Endothelial cell of umbilical vein (primary cell): Measurements from ENCODE around the gene JSRP1. TPM values are rescaled to one million over a fixed set of nuclear protein-coding genes. Genes with fewer than 3 reads are reported as not detected.

ENCODE experiments used
- BruUV-seq: library from RNA; stranded (reverse); fragments of 400-500 nt; replicated peaks from 2 replicates; lab custom pipeline; 2021; lab: Mats Ljungman, UMichigan
- CTCF ChIA-PET: fragments of 300-600, 350-600 bp; sonication (Branson Sonifier 250); formaldehyde crosslinking; loops from one replicate; lab custom pipeline; 2021; ENCODE audit warnings: antibody characterized with exemption, inconsistent platforms; lab: Charles Lee
- POLR2A ChIA-PET: fragments of 300-600, 350-600 bp; sonication (Branson Sonifier 250); formaldehyde crosslinking; loops from one replicate; lab custom pipeline; 2021; ENCODE audit warnings: antibody characterized with exemption, inconsistent platforms; lab: Charles Lee
- DNase-seq: peaks from one replicate; pipeline ENCODE4 v3.0.0-alpha.2; 2011; ENCODE audit warnings: low read depth, low spot score
- FAIRE-seq: peaks from 2 replicates; lab custom pipeline; 2011; peaks lifted over from hg19 to GRCh38; lab: Jason Lieb, UNC
- H2AFZ ChIP-seq: 2 replicates; pipeline ENCODE4 v1.6.0; 2012; ENCODE audit warnings: low read depth, low read length, control low read depth, inconsistent platforms
- H3K27ac ChIP-seq: 2 replicates; pipeline ENCODE4 v1.5.1; 2011; ENCODE audit warnings: low read depth, mild to moderate bottlenecking, control low read depth, low read length, moderate library complexity; ENCODE audit not compliant: insufficient read depth
- H3K27me3 ChIP-seq, 2 experiments: 2 replicates each; pipeline versions ENCODE4 v1.6.0 to v1.6.1; 2011; ENCODE audit warnings: low read length in 2 of 2, mixed read lengths in 1 of 2; ENCODE audit not compliant: control insufficient read depth in 2 of 2, insufficient read depth in 2 of 2
- H3K36me3 ChIP-seq, 2 experiments: 2 replicates in 1 of 2; 3 replicates in 1 of 2; pipeline ENCODE4 v1.5.1; 2011; ENCODE audit warnings: low read length in 2 of 2, mild to moderate bottlenecking in 1 of 2, moderate library complexity in 1 of 2; ENCODE audit not compliant: control insufficient read depth in 2 of 2, insufficient read depth in 2 of 2; ENCODE audit errors: extremely low read depth in 1 of 2
- H3K4me1 ChIP-seq: 3 replicates; pipeline ENCODE4 v1.5.1; 2011; ENCODE audit warnings: mild to moderate bottlenecking, low read length; ENCODE audit not compliant: control insufficient read depth, insufficient read depth; ENCODE audit errors: extremely low read depth
- H3K4me2 ChIP-seq: 2 replicates; pipeline ENCODE4 v1.6.1; 2011; ENCODE audit warnings: low read length, control low read depth, mixed read lengths; ENCODE audit not compliant: insufficient read depth
- H3K4me3 ChIP-seq, 3 experiments: fragments of 200-600 bp in 1 of 3; sonication (generic), shearing (Covaris generic) in 1 of 3; replicated peaks in 1 of 3; 2 replicates each; pipeline ENCODE4 v1.5.1; 2011 to 2016; ENCODE audit warnings: control low read depth in 3 of 3, low read length in 3 of 3, mild to moderate bottlenecking in 2 of 3, inconsistent platforms in 1 of 3, low read depth in 1 of 3, moderate library complexity in 1 of 3; ENCODE audit not compliant: insufficient read depth in 1 of 3
- H3K79me2 ChIP-seq: 2 replicates; pipeline ENCODE4 v1.6.0; 2012; ENCODE audit warnings: low read length, inconsistent platforms; ENCODE audit not compliant: control insufficient read depth, insufficient read depth
- H3K9ac ChIP-seq: replicated peaks from 2 replicates; pipeline ENCODE3; 2011; ENCODE audit warnings: low read length, control low read depth; ENCODE audit not compliant: insufficient read depth; ENCODE audit errors: extremely low read depth
- H3K9me1 ChIP-seq: replicated peaks from 3 replicates; pipeline ENCODE4 v1.6.0; 2011; ENCODE audit warnings: mild to moderate bottlenecking, low read length; ENCODE audit not compliant: control insufficient read depth, insufficient read depth; ENCODE audit errors: extremely low read depth
- H3K9me3 ChIP-seq: replicated peaks from 2 replicates; pipeline ENCODE4 v1.5.1; 2012; ENCODE audit warnings: low read length, inconsistent platforms; ENCODE audit not compliant: control insufficient read depth, insufficient read depth
- H4K20me1 ChIP-seq: replicated peaks from 2 replicates; pipeline ENCODE3; 2011; ENCODE audit warnings: mild to moderate bottlenecking, low read length; ENCODE audit not compliant: control insufficient read depth, insufficient read depth; ENCODE audit errors: extremely low read depth
- CTCF ChIP-seq, 2 donors: IDR thresholded peaks; 1 replicate in 1 of 2; 2 replicates in 1 of 2; pipeline ENCODE4 v1.5.1; 2011; ENCODE audit warnings: low read length in 2 of 2, mild to moderate bottlenecking in 2 of 2, moderate library complexity in 2 of 2, control low read depth in 1 of 2, inconsistent platforms in 1 of 2, low read depth in 1 of 2; ENCODE audit not compliant: insufficient read depth in 1 of 2; ENCODE audit errors: extremely low read depth in 1 of 2
- EZH2 ChIP-seq: IDR thresholded peaks from 2 replicates; pipeline ENCODE4 v1.6.1; 2012; ENCODE audit warnings: borderline replicate concordance, low read depth, mild to moderate bottlenecking, moderate library complexity, low read length, inconsistent platforms; ENCODE audit not compliant: severe bottlenecking
- FOS ChIP-seq: IDR thresholded peaks from 2 replicates; pipeline ENCODE4 v1.6.1; 2011; ENCODE audit warnings: mild to moderate bottlenecking, low read length, moderate library complexity, borderline replicate concordance; ENCODE audit not compliant: insufficient read depth
- GATA2 ChIP-seq: IDR thresholded peaks from 2 replicates; pipeline ENCODE4 v1.7.0; 2011; ENCODE audit warnings: low read depth, mild to moderate bottlenecking, moderate library complexity, mixed read lengths, low read length; ENCODE audit not compliant: insufficient read length, insufficient read depth
- JUN ChIP-seq: IDR thresholded peaks from 2 replicates; pipeline ENCODE4 v1.6.1; 2011; ENCODE audit warnings: borderline replicate concordance, low read depth; ENCODE audit not compliant: insufficient read length, insufficient read depth
- MAX ChIP-seq: IDR thresholded peaks from 2 replicates; pipeline ENCODE4 v1.6.1; 2011; ENCODE audit not compliant: insufficient read depth, insufficient read length
- MYC ChIP-seq: IDR thresholded peaks from one replicate; pipeline ENCODE4 v1.6.1; 2011; ENCODE audit warnings: mild to moderate bottlenecking, low read depth, low read length
- POLR2A ChIP-seq: IDR thresholded peaks from 2 replicates; pipeline ENCODE4 v1.6.1; 2012; ENCODE audit warnings: low read depth, mild to moderate bottlenecking, control low read depth, low read length
- POLR2AphosphoS5 ChIP-seq: IDR thresholded peaks from 2 replicates; pipeline ENCODE4 v1.6.1; 2012; ENCODE audit warnings: low read depth, mild to moderate bottlenecking, control low read depth, low read length, moderate library complexity; ENCODE audit not compliant: insufficient read depth
- dilution Hi-C: fragments of 300-500 bp; cut with MboI; formaldehyde crosslinking; loops from one replicate; pipeline ENCODE4 v1.15.0; 2019; ENCODE audit warnings: low sequenced_read_pairs; ENCODE audit not compliant: extremely low pct_ligation_motif_present
- intact Hi-C: fragments of 100-400 bp; cut with micrococcal nuclease; formaldehyde crosslinking; loops from one replicate; pipeline ENCODE4 v1.10.0; 2022
- polyA plus RNA-seq, 4 experiments: library from polyadenylated mRNA; depleted of rRNA in 3 of 4; stranded (reverse) in 3 of 4; unstranded in 1 of 4; fragments of >200 nt; gene quantifications; 2 replicates each; pipeline versions ENCODE4 v1.2.1 to v1.2.3, GENCODE V29; 2011 to 2012; ENCODE audit warnings: missing spikeins in 1 of 4
- total RNA-seq: library from RNA; stranded (reverse); gene quantifications from 2 replicates; pipeline ENCODE4 v1.2.3, GENCODE V29; 2021

Gene JSRP1
- total and polyA plus RNA-seq, 2 donors (not counting 3 experiments of a cell fraction or from before 2014, with no cell fraction given), result not detected

- TF ChIP-seq POLR2A (no peak), POLR2AphosphoS5 (no peak)
- peaks cover 31 to 35% of the 10 kb centered on the region in 2 experiments for H3K27me3 ChIP-seq
- no peak overlapping the region for H3K9ac ChIP-seq
- no peak overlapping the region for H2AFZ ChIP-seq
- ChIA-PET CTCF (interaction anchor here (1.2 to 2.9 kb wide), 4 partner anchors 8 to 25 kb away, joined by 3 to 14 read pairs (median 4); no protein-coding TSS in a partner anchor), POLR2A (no interaction called here)
- dilution Hi-C loops, result no loop called here
- no TSS peak for BruUV-seq
- FAIRE-seq, result no peak
- no peaks in the 10 kb centered on the region for H3K79me2 ChIP-seq
- intact Hi-C loops, result loop anchor here (5.0 kb wide), 1 partner anchor 41 kb away; the partner anchor contains the start of genes LSM7 and SPPL2B
- H3K4me1 ChIP-seq, result peaks cover 14% of the 10 kb centered on the region
- H3K4me3 ChIP-seq, result no peak overlapping the region
- no peak overlapping the region for H3K4me2 ChIP-seq
- no peaks in the 10 kb centered on the region for H3K36me3 ChIP-seq
- no peaks in the 10 kb centered on the region for H3K9me1 ChIP-seq
- no peak for DNase-seq
- H3K9me3 ChIP-seq, result no peaks in the 10 kb centered on the region
- H3K27ac ChIP-seq, result no peak overlapping the region
- no peaks in the 10 kb centered on the region for H4K20me1 ChIP-seq
Measured at GRCh38 chr19:2286402-2287140, 30.4 kb upstream of the JSRP1 start.

DNA sequence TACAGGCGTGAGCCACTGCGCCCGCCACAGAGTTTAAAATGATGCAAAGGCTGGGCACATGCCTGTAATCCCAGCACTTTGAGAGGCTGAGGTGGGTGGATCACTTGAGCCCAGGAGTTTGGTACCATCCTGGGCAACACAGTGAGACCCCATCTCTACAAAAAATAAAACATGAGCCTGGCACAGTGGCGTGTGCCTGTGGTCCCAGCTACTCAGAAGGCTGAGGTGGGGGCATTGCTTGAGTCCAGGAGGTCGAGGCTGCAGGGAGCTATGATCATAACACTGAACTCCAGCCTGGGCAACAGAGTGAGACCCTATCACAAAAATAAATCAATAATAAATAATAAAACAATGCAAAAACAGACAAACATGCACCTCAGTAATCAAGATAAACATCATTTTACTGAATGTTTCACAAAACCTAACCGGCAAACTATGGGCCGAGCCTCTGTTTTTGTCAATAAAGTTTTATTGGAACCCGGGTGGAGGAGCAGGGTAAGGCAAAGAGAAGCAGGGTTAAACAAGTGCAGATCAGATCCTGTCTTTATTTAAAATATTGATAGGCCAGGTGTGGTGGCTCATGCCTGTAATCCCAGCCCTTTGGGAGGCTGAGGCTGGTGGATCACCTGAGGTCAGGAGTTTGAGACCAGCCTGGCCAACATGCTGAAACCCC, 27.8 kb upstream of the JSRP1 start:
- ChIA-PET POLR2A (no interaction called here), CTCF (no interaction called here)
- H3K4me2 ChIP-seq, result no peak overlapping the region
- intact Hi-C loops (no loop called here), dilution Hi-C loops (no loop called here)
- peaks cover 10% of the 10 kb centered on the region in 2 experiments for H3K27me3 ChIP-seq
- no peak for DNase-seq
- H3K4me3 ChIP-seq, result no peak overlapping the region
- H2AFZ ChIP-seq, result no peak overlapping the region
- no peak for TF ChIP-seq CTCF (IDR thresholded peaks at IDR 0.05; ENCODE audit: extremely low read depth in 1 of 2, insufficient read depth in 1 of 2, low read depth in 1 of 2, low read length in 2 of 2)
- no peak for TF ChIP-seq JUN
- TF ChIP-seq FOS, result no peak
- no peak for TF ChIP-seq EZH2
- TF ChIP-seq MAX, result no peak
- no peak for TF ChIP-seq MYC
- TF ChIP-seq GATA2, result no peak
- TF ChIP-seq POLR2A, result no peak
- TF ChIP-seq POLR2AphosphoS5, result no peak
- H3K9ac ChIP-seq, result no peak overlapping the region
- H3K9me3 ChIP-seq, result no peaks in the 10 kb centered on the region
- H3K36me3 ChIP-seq, result no peaks in the 10 kb centered on the region
- no peak overlapping the region for H3K27ac ChIP-seq
- no peaks in the 10 kb centered on the region for H4K20me1 ChIP-seq
- BruUV-seq, result no TSS peak
- peaks cover 9% of the 10 kb centered on the region for H3K4me1 ChIP-seq
- FAIRE-seq, result no peak
- H3K79me2 ChIP-seq, result no peaks in the 10 kb centered on the region
- no peaks in the 10 kb centered on the region for H3K9me1 ChIP-seq
